Activated T-cell treated with anti-CD3 and anti-CD28 coated beads, Interleukin-2, amount 50 U/mL, for 24 hours (primary cell): Measurements from ENCODE around the gene C13orf46.

ENCODE experiments used
- DNase-seq: peaks from one replicate; pipeline ENCODE4 v3.0.0-alpha.2; 2020
- H3K27ac Mint-ChIP-seq: 2 replicates; pipeline ENCODE4 v1.8.0; 2020; ENCODE audit warnings: mild to moderate bottlenecking, mixed read lengths
- H3K27me3 Mint-ChIP-seq: 2 replicates; pipeline ENCODE4 v1.8.0; 2020; ENCODE audit warnings: mixed read lengths
- H3K36me3 Mint-ChIP-seq: 2 replicates; pipeline ENCODE4 v1.8.0; 2020; ENCODE audit warnings: low read depth, mixed read lengths
- H3K4me1 Mint-ChIP-seq: 2 replicates; pipeline ENCODE4 v1.8.0; 2020; ENCODE audit warnings: low read depth, mixed read lengths
- H3K4me3 Mint-ChIP-seq: 2 replicates; pipeline ENCODE4 v1.8.0; 2020; ENCODE audit warnings: mild to moderate bottlenecking, moderate library complexity, mixed read lengths
- H3K9me3 Mint-ChIP-seq: 2 replicates; pipeline ENCODE4 v1.8.0; 2020; ENCODE audit warnings: mixed read lengths

The C13orf46 gene

GRCh38 chr13:114002009-114002544 lies 28.2 kb upstream of the C13orf46 start:
- H3K27ac Mint-ChIP-seq, result peak overlapping the region; percentile 26
- peaks cover 2% of the 10 kb centered on the region for H3K4me1 Mint-ChIP-seq
- H3K36me3 Mint-ChIP-seq, result peaks cover 59% of the 10 kb centered on the region
- no peaks in the 10 kb centered on the region for H3K9me3 Mint-ChIP-seq
- no peak for DNase-seq
- H3K27me3 Mint-ChIP-seq, result no peaks in the 10 kb centered on the region
- no peak overlapping the region for H3K4me3 Mint-ChIP-seq

- peaks cover 2% of the 10 kb centered on the region for H3K4me1 Mint-ChIP-seq
- no peaks in the 10 kb centered on the region for H3K27me3 Mint-ChIP-seq
- no peaks in the 10 kb centered on the region for H3K9me3 Mint-ChIP-seq
- H3K27ac Mint-ChIP-seq, result no peak overlapping the region
- DNase-seq, result no peak
- H3K36me3 Mint-ChIP-seq, result peaks cover 63% of the 10 kb centered on the region
- no peak overlapping the region for H3K4me3 Mint-ChIP-seq
These were observed 27.6 kb upstream of the C13orf46 start for GRCh38 chr13:114001331-114002008.

- H3K4me3 Mint-ChIP-seq, result no peak overlapping the region
- H3K36me3 Mint-ChIP-seq, result peaks cover 64% of the 10 kb centered on the region
- peaks cover 2% of the 10 kb centered on the region for H3K4me1 Mint-ChIP-seq
- peak overlapping the region; percentile 37 for H3K27ac Mint-ChIP-seq
- no peaks in the 10 kb centered on the region for H3K9me3 Mint-ChIP-seq
- no peak for DNase-seq
- no peaks in the 10 kb centered on the region for H3K27me3 Mint-ChIP-seq
These were observed 26.5 kb upstream of the C13orf46 start for GRCh38 chr13:114000151-114001040.

DNA sequence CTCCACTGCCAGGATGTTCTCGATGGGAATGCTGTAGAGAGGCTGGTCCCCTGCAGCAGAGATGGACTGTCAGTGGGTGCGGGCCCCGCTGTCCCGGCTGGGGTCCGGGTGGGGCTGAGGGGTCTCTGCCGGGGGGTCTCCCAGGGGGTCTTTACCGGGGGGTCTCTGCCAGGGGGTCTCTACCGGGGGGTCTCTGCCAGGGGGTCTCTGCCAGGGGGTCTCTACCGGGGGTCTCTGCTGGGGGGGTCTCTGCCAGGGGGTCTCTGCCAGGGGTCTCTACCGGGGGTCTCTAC lies 25.7 kb upstream of the C13orf46 start:
- Mint-ChIP-seq H3K27me3 (no peaks in the 10 kb centered on the region), H3K9me3 (no peaks in the 10 kb centered on the region), H3K4me3 (no peak overlapping the region), H3K36me3 (peaks cover 63% of the 10 kb centered on the region), H3K27ac (no peak overlapping the region), H3K4me1 (peaks cover 2% of the 10 kb centered on the region)
- no peak for DNase-seq

DNA sequence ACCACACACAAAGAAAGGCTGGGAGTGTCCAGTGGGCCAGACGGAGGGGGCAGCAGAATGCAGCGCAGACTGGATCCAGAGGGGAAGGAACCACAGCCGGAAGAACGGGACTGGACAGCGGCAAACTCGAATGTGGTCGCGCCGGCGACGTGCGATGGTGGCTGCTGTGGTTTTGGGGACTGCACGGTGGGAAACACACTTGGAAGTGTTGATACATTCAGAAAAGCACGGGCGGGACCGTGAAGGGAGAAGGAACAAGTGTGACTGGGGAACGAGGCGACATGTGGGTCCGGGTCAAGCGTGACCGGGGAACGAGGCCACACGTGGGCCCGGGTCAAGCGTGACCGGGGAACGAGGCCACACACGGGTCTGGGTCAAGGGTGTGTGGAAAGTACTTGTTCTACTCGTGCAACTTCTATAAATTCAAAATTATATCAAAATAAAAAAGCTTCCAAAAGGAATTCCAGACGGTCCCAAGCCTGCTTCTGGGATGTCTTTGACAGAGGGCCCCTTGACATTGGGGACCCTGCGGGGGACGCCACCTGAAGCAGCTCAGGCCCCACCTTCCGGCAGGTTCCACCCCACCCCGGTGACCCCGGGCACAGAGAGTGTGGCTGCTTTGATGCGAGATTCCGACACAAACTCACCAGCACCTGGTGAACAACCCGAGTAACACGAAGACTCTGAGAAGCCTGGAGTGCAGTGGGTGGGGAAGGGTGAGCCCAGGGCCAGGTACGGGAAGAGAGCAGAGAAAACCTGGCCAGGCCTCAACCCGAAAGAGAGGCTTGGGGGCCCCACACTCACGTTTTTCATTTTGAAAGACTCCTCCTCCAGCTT lies 25.1 kb upstream of the C13orf46 start:
- DNase-seq, result no peak
- Mint-ChIP-seq H3K9me3 (no peaks in the 10 kb centered on the region), H3K36me3 (peaks cover 65% of the 10 kb centered on the region), H3K27me3 (no peaks in the 10 kb centered on the region), H3K4me1 (peaks cover 2% of the 10 kb centered on the region), H3K4me3 (no peak overlapping the region), H3K27ac (peak overlapping the region; percentile 39)

- Mint-ChIP-seq H3K27ac (peak overlapping the region; percentile 39), H3K9me3 (no peaks in the 10 kb centered on the region), H3K4me1 (peaks cover 2% of the 10 kb centered on the region), H3K27me3 (no peaks in the 10 kb centered on the region), H3K4me3 (no peak overlapping the region), H3K36me3 (peaks cover 63% of the 10 kb centered on the region)
- no peak for DNase-seq
These were observed 24.2 kb upstream of the C13orf46 start for GRCh38 chr13:113997845-113998751.

DNA sequence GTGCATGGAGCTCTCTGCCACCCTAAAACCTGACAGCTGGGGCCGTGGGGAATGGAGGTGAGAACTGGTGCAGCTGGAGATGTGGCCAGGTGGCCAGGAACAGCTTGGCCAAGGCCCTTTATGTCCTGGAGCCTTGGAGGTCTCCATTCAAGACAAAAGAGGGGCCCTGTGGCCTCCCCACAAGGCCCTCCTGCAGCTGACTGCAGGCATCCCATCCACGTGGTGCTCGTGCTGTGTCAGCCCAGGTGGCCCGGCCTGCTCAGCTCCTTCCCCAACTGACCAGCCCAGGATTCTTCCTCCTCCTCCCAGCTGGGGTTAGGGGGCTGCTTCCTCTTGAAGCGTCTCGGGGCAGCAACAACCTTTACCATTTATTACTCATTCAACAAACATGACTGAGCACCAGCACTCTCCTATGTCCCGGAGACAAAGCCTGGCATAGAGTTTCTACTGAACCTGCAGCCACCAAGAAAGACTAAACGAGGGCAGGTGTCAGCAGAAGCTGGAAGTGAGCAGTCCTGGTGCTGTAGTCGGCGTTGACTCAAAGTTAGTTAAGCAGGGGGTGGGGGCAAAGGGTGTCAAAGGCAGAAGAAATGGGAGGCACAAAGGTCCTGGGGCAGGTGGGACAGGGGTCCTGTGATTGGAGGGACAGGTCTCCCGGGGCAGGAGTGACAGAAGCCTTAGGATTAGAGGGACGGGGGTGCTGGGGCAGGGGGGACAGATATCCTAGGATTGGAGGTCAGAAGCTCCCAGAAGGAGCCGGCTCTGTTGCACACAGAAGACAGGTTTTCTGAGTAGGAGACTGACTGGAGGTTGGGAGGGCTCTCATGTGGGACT lies 23.3 kb upstream of the C13orf46 start:
- DNase-seq, result no peak
- Mint-ChIP-seq H3K9me3 (no peaks in the 10 kb centered on the region), H3K27me3 (no peaks in the 10 kb centered on the region), H3K4me1 (peaks cover 2% of the 10 kb centered on the region), H3K36me3 (peaks cover 68% of the 10 kb centered on the region), H3K4me3 (no peak overlapping the region), H3K27ac (peak overlapping the region; percentile 7)

GRCh38 chr13:113996081-113996911 lies 22.4 kb upstream of the C13orf46 start:
- Mint-ChIP-seq H3K4me3 (no peak overlapping the region), H3K27me3 (no peaks in the 10 kb centered on the region), H3K36me3 (peaks cover 73% of the 10 kb centered on the region), H3K27ac (no peak overlapping the region), H3K4me1 (peaks cover 2% of the 10 kb centered on the region), H3K9me3 (no peaks in the 10 kb centered on the region)
- DNase-seq, result no peak

DNA sequence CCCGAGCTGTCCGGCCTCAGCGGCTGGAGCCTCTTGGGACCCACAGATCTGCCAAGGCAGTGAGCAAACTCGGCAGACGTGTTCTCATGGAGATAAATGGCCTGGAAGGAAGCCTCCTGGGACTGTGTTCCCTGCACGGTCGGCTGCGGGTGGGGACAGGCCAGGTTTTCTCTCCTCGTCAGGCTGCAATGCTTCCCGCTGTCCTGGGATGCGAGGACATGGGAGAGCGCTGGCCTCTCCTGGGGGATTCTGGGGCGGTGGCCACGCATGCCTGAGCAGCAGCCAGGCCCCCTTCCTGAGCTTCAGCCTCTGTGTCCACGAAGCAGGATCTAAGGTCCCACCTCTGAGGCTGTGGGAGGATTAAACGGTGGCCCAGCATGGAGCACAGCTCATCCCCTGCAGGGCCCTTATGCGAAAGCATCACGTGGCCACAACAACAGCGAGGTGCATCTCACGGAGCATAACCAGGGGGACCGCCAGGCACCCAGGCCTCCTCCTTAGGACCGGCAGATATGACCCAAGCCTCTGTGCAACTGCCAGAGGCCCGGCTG lies 21.2 kb upstream of the C13orf46 start:
- H3K4me1 Mint-ChIP-seq, result peaks cover 5% of the 10 kb centered on the region
- no peak for DNase-seq
- H3K36me3 Mint-ChIP-seq, result peaks cover 73% of the 10 kb centered on the region
- H3K9me3 Mint-ChIP-seq, result no peaks in the 10 kb centered on the region
- peak overlapping the region; percentile 68 for H3K27ac Mint-ChIP-seq
- no peak overlapping the region for H3K4me3 Mint-ChIP-seq
- H3K27me3 Mint-ChIP-seq, result no peaks in the 10 kb centered on the region

DNA sequence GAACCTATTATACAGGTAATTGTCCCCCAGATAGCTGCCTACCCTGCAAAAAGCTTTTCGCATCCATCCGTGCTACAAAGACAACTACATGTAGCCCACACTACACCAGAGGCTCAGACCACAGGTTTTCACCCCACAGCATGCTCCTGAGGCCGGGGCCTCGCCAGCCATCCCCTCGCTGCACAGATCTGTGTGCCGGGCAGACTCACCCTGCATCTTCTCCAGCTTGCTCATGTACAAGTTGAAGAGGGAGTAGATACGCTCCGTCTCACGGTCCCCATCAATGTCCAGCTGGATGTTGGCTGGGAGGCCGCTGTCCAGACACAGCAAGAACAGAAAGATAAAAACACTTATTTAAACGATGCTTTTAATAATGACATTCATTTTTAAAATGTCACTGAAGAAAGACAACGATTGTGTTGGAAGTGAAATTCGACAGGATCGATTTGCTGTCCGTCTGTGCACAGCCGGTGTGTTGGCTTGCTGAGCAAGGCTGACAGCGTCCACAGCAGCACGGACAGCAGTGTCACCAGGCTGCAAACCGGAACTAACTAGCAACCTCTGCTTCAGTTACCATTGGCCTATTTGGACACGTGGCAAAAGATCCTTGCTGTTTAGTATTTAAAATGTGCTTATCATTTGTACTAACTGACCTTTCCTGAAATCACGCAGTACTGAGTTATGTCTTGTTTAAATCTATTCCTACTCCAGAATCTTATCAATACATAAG lies 18.6 kb upstream of the C13orf46 start:
- Mint-ChIP-seq H3K36me3 (peaks cover 67% of the 10 kb centered on the region), H3K4me3 (no peak overlapping the region), H3K27ac (peak overlapping the region; percentile 59), H3K4me1 (peaks cover 7% of the 10 kb centered on the region), H3K27me3 (no peaks in the 10 kb centered on the region), H3K9me3 (no peaks in the 10 kb centered on the region)
- no peak for DNase-seq

GRCh38 chr13:113991676-113992179 lies 17.9 kb upstream of the C13orf46 start:
- no peak for DNase-seq
- peaks cover 62% of the 10 kb centered on the region for H3K36me3 Mint-ChIP-seq
- peaks cover 7% of the 10 kb centered on the region for H3K4me1 Mint-ChIP-seq
- no peaks in the 10 kb centered on the region for H3K9me3 Mint-ChIP-seq
- H3K4me3 Mint-ChIP-seq, result no peak overlapping the region
- H3K27ac Mint-ChIP-seq, result peak overlapping the region; percentile 34
- no peaks in the 10 kb centered on the region for H3K27me3 Mint-ChIP-seq
